Measurements from ENCODE around the gene DLG2.
A peak's percentile ranks its signal among the peaks of the same experiment; 100 is the strongest.

DLG2 gene

GRCh38 chr11:84721561-84721961 lies 905.6 kb downstream of the DLG2 start:
- Histone ChIP-seq H3K9me2 (replicated peaks; ENCODE audit: control insufficient read depth, low read length) (no peaks in the 10 kb centered on the region), H3K27me3 (ENCODE audit: control insufficient read depth, low read length) (peaks cover 6% of the 10 kb centered on the region; the same call in 1 of the 2 replicates), H3K79me2 (ENCODE audit: control insufficient read depth, low read length) (no peaks in the 10 kb centered on the region), H3K4me2 (ENCODE audit: low read length) (no peak overlapping the region), H3K27ac (ENCODE audit: low read depth, low read length) (no peak overlapping the region), H3K4me1 (ENCODE audit: control insufficient read depth, low read length) (0 out of 2 replicates have a peak, but pooled peaks cover 4% of the 10 kb centered on the region), H3K36me3 (ENCODE audit: control insufficient read depth, low read length) (no peaks in the 10 kb centered on the region), H4K20me1 (ENCODE audit: control insufficient read depth, insufficient read depth, low read depth, low read length) (no peaks in the 10 kb centered on the region), H3K9me3 (ENCODE audit: control insufficient read depth, insufficient read depth, low read length) (no peaks in the 10 kb centered on the region), H3F3A (ENCODE audit: control insufficient read depth, insufficient read depth) (no peaks in the 10 kb centered on the region), H3K4me3 (ENCODE audit: low read length) (no peak overlapping the region)
- TF ChIP-seq EZH2phosphoT487 (IDR thresholded peaks at IDR 0.05; ENCODE audit: borderline replicate concordance, low read length) (no peak), CTCF (IDR thresholded peaks at IDR 0.05; ENCODE audit: low read depth, low read length, poor library complexity, severe bottlenecking) (no peak)

GRCh38 chr11:84720706-84721402 lies 906.3 kb downstream of the DLG2 start:
- H3K9me2 ChIP-seq (replicated peaks; ENCODE audit: control insufficient read depth, low read length): no peaks in the 10 kb centered on the region
- H3F3A ChIP-seq (ENCODE audit: control insufficient read depth, insufficient read depth): no peaks in the 10 kb centered on the region
- H3K79me2 ChIP-seq (ENCODE audit: control insufficient read depth, low read length): no peaks in the 10 kb centered on the region
- no peak for TF ChIP-seq CTCF (IDR thresholded peaks at IDR 0.05; ENCODE audit: low read depth, low read length, poor library complexity, severe bottlenecking)
- no peak for TF ChIP-seq EZH2phosphoT487 (IDR thresholded peaks at IDR 0.05; ENCODE audit: borderline replicate concordance, low read length)
- H3K27me3 ChIP-seq (ENCODE audit: control insufficient read depth, low read length): peaks cover 6% of the 10 kb centered on the region; the same call in 1 of the 2 replicates
- H3K4me3 ChIP-seq (ENCODE audit: low read length): peak overlapping the region; percentile 47
- H3K27ac ChIP-seq (ENCODE audit: low read depth, low read length): no peak overlapping the region
- no peaks in the 10 kb centered on the region for H4K20me1 ChIP-seq (ENCODE audit: control insufficient read depth, insufficient read depth, low read depth, low read length)
- no peaks in the 10 kb centered on the region for H3K9me3 ChIP-seq (ENCODE audit: control insufficient read depth, insufficient read depth, low read length)
- peak overlapping the region; percentile 47 for H3K4me2 ChIP-seq (ENCODE audit: low read length)
- no peaks in the 10 kb centered on the region for H3K36me3 ChIP-seq (ENCODE audit: control insufficient read depth, low read length)
- H3K4me1 ChIP-seq (ENCODE audit: control insufficient read depth, low read length): 0 out of 2 replicates have a peak, but pooled peaks cover 4% of the 10 kb centered on the region

- peak overlapping the region; percentile 42 for H3K4me2 ChIP-seq (ENCODE audit: low read length)
- no peaks in the 10 kb centered on the region for H3K36me3 ChIP-seq (ENCODE audit: control insufficient read depth, low read length)
- H3K4me3 ChIP-seq (ENCODE audit: low read length): peak overlapping the region; percentile 43
- no peaks in the 10 kb centered on the region for H3F3A ChIP-seq (ENCODE audit: control insufficient read depth, insufficient read depth)
- H3K9me2 ChIP-seq (replicated peaks; ENCODE audit: control insufficient read depth, low read length): no peaks in the 10 kb centered on the region
- H3K27ac ChIP-seq (ENCODE audit: low read depth, low read length): no peak overlapping the region
- H4K20me1 ChIP-seq (ENCODE audit: control insufficient read depth, insufficient read depth, low read depth, low read length): no peaks in the 10 kb centered on the region
- TF ChIP-seq CTCF (IDR thresholded peaks at IDR 0.05; ENCODE audit: low read depth, low read length, poor library complexity, severe bottlenecking) (no peak), EZH2phosphoT487 (IDR thresholded peaks at IDR 0.05; ENCODE audit: borderline replicate concordance, low read length) (no peak)
- H3K4me1 ChIP-seq (ENCODE audit: control insufficient read depth, low read length): 0 out of 2 replicates have a peak, but pooled peaks cover 4% of the 10 kb centered on the region
- H3K9me3 ChIP-seq (ENCODE audit: control insufficient read depth, insufficient read depth, low read length): no peaks in the 10 kb centered on the region
- H3K79me2 ChIP-seq (ENCODE audit: control insufficient read depth, low read length): no peaks in the 10 kb centered on the region
- peaks cover 6% of the 10 kb centered on the region; the same call in 1 of the 2 replicates for H3K27me3 ChIP-seq (ENCODE audit: control insufficient read depth, low read length)
Measured at GRCh38 chr11:84719935-84720577, 907.1 kb downstream of the DLG2 start.

Data from DOHH2 (cell line).